GM23248 (cell line): ENCODE measurements around the gene ACACB. TPM values are rescaled to one million over a fixed set of nuclear protein-coding genes. Genes with fewer than 3 reads are reported as not detected.

ENCODE experiments used
- DNase-seq: peaks from one replicate; pipeline ENCODE4 v3.0.0-alpha.2; 2015
- H2AFZ ChIP-seq: fragments of 200-600 bp; sonication (generic); 2 replicates; pipeline ENCODE4 v1.6.1; 2016; ENCODE audit warnings: antibody characterized with exemption
- H3F3A ChIP-seq: fragments of 200-600 bp; sonication (generic); 2 replicates; pipeline ENCODE4 v1.6.1; 2016; ENCODE audit warnings: mild to moderate bottlenecking, antibody characterized with exemption, mixed run types; ENCODE audit not compliant: insufficient read depth
- H3K27ac ChIP-seq: fragments of 200-600 bp; sonication (generic); 2 replicates; pipeline ENCODE4 v1.5.1; 2016; ENCODE audit warnings: mild to moderate bottlenecking
- H3K27me3 ChIP-seq: fragments of 200-600 bp; sonication (generic); replicated peaks from 2 replicates; pipeline ENCODE4 v1.6.1; 2016; ENCODE audit warnings: mild to moderate bottlenecking; ENCODE audit not compliant: insufficient read depth
- H3K36me3 ChIP-seq: fragments of 200-600 bp; sonication (generic); 2 replicates; pipeline ENCODE4 v1.6.1; 2016; ENCODE audit warnings: low read depth, mild to moderate bottlenecking
- H3K4me1 ChIP-seq: fragments of 200-600 bp; sonication (generic); 2 replicates; pipeline ENCODE4 v1.6.1; 2016; ENCODE audit warnings: mild to moderate bottlenecking; ENCODE audit not compliant: insufficient read depth
- H3K4me2 ChIP-seq: fragments of 200-600 bp; sonication (generic); one replicate; pipeline ENCODE4 v1.6.1; 2016; ENCODE audit warnings: mild to moderate bottlenecking; ENCODE audit not compliant: unreplicated experiment
- H3K4me3 ChIP-seq: fragments of 200-600 bp; sonication (generic); 2 replicates; pipeline ENCODE4 v1.5.1; 2016; ENCODE audit warnings: mild to moderate bottlenecking
- H3K79me2 ChIP-seq: fragments of 200-600 bp; sonication (generic); 2 replicates; pipeline ENCODE4 v1.6.1; 2016; ENCODE audit warnings: mild to moderate bottlenecking; ENCODE audit not compliant: insufficient read depth
- H3K9ac ChIP-seq: fragments of 200-600 bp; sonication (generic); 2 replicates; pipeline ENCODE4 v1.6.1; 2016; ENCODE audit warnings: mild to moderate bottlenecking
- H3K9me2 ChIP-seq: fragments of 200-600 bp; sonication (generic); 2 replicates; pipeline ENCODE4 v1.6.1; 2016; ENCODE audit warnings: mixed run types, mild to moderate bottlenecking, moderate library complexity; ENCODE audit not compliant: insufficient read depth
- H3K9me3 ChIP-seq: fragments of 200-600 bp; sonication (generic); one replicate; pipeline ENCODE4 v1.6.1; 2017; ENCODE audit warnings: low read depth
- H4K20me1 ChIP-seq: fragments of 200-600 bp; sonication (generic); 2 replicates; pipeline ENCODE4 v1.6.0; 2016; ENCODE audit not compliant: insufficient read depth
- EZH2 ChIP-seq: fragments of 200-600 bp; sonication (generic); IDR thresholded peaks from 2 replicates; pipeline ENCODE4 v1.6.1; 2018; ENCODE audit warnings: antibody characterized with exemption, mild to moderate bottlenecking; ENCODE audit not compliant: insufficient read depth, poor library complexity, severe bottlenecking
- EZH2phosphoT487 ChIP-seq: fragments of 200-600 bp; sonication (generic); IDR thresholded peaks from 2 replicates; pipeline ENCODE4 v1.6.1; 2018; ENCODE audit warnings: antibody characterized with exemption, moderate library complexity, mild to moderate bottlenecking, low read depth; ENCODE audit not compliant: insufficient read depth
- WGBS, 2 experiments: methylation state at CpG; one replicate each; pipeline ENCODE4 v1.1.6; 2015 to 2017; ENCODE audit warnings: low lambda C conversion rate in 2 of 2, low coverage in 1 of 2; ENCODE audit errors: missing lambda C conversion rate in 2 of 2; 5-methylcytosine and 5-hydroxymethylcytosine counted together
- in situ Hi-C: fragments of 300-500 bp; cut with MboI; formaldehyde crosslinking; loops from 2 replicates; pipeline ENCODE4 v1.15.0; 2020
- polyA plus RNA-seq: library from polyadenylated mRNA; unstranded; fragments of >200 nt; fragmentation: Nextera tagmentation; extraction: Ambion mirVana; gene quantifications from 2 replicates; pipeline ENCODE4 v1.2.1, GENCODE V29; 2016
- total RNA-seq: library from RNA; depleted of rRNA; stranded (reverse); fragments of >200 nt; shearing (Covaris generic); gene quantifications from 2 replicates; pipeline ENCODE4 v1.2.3, GENCODE V29; 2014

The ACACB gene
- total and polyA plus RNA-seq, 2 experiments from 2014 or later, result 0.66 to 4.1 TPM

GRCh38 chr12:109281452-109281851, 165.1 kb downstream of the ACACB start:
- TF ChIP-seq EZH2phosphoT487, result no peak
- no peak for TF ChIP-seq EZH2
- H4K20me1 ChIP-seq, result no peaks in the 10 kb centered on the region
- H3K4me1 ChIP-seq, result no peaks in the 10 kb centered on the region
- 78 to 89% methylated on average over 9 to 16 of the region's 17 CpGs for WGBS, 2 experiments
- H3K27me3 ChIP-seq, result peaks cover 9% of the 10 kb centered on the region; the same call in 1 of the 2 replicates
- no peak overlapping the region for H2AFZ ChIP-seq
- no peak overlapping the region for H3K4me2 ChIP-seq
- no peak overlapping the region for H3K4me3 ChIP-seq
- no peak for DNase-seq
- H3K36me3 ChIP-seq, result no peaks in the 10 kb centered on the region
- no peaks in the 10 kb centered on the region for H3K79me2 ChIP-seq
- H3K9me3 ChIP-seq, result no peaks in the 10 kb centered on the region
- H3F3A ChIP-seq, result no peaks in the 10 kb centered on the region
- in situ Hi-C loops, result no loop called here
- no peak overlapping the region for H3K27ac ChIP-seq
- H3K9ac ChIP-seq, result no peak overlapping the region
- no peaks in the 10 kb centered on the region for H3K9me2 ChIP-seq

- H3K9me3 ChIP-seq, result no peaks in the 10 kb centered on the region
- in situ Hi-C loops, result no loop called here
- no peaks in the 10 kb centered on the region for H3K9me2 ChIP-seq
- H3K4me1 ChIP-seq, result no peaks in the 10 kb centered on the region
- H3K4me2 ChIP-seq, result no peak overlapping the region
- H3K27ac ChIP-seq, result no peak overlapping the region
- no peak overlapping the region for H2AFZ ChIP-seq
- no peak for DNase-seq
- 77 to 78% methylated on average over 17 to 20 of the region's 20 CpGs for WGBS, 2 experiments
- H3K4me3 ChIP-seq, result no peak overlapping the region
- H3K36me3 ChIP-seq, result no peaks in the 10 kb centered on the region
- no peak overlapping the region for H3K9ac ChIP-seq
- no peaks in the 10 kb centered on the region for H3F3A ChIP-seq
- H3K79me2 ChIP-seq, result no peaks in the 10 kb centered on the region
- TF ChIP-seq EZH2 (no peak), EZH2phosphoT487 (no peak)
- H4K20me1 ChIP-seq, result no peaks in the 10 kb centered on the region
- peaks cover 7% of the 10 kb centered on the region; the same call in 1 of the 2 replicates for H3K27me3 ChIP-seq
Observed at GRCh38 chr12:109284392-109284791, 168.0 kb downstream of the ACACB start.

- no peak for DNase-seq
- Histone ChIP-seq H3K9me2 (no peaks in the 10 kb centered on the region), H3K27me3 (peaks cover 7% of the 10 kb centered on the region; the same call in 1 of the 2 replicates), H3K79me2 (no peaks in the 10 kb centered on the region), H3K4me2 (no peak overlapping the region), H3K9me3 (no peaks in the 10 kb centered on the region), H3K4me1 (no peaks in the 10 kb centered on the region), H3K9ac (no peak overlapping the region), H3K27ac (no peak overlapping the region), H3K36me3 (no peaks in the 10 kb centered on the region), H4K20me1 (no peaks in the 10 kb centered on the region), H3K4me3 (no peak overlapping the region), H3F3A (no peaks in the 10 kb centered on the region), H2AFZ (no peak overlapping the region)
- TF ChIP-seq EZH2, result no peak
- TF ChIP-seq EZH2phosphoT487, result no peak
- in situ Hi-C loops, result no loop called here
Observed at GRCh38 chr12:109286252-109286651, 169.9 kb downstream of the ACACB start.

- no peak overlapping the region for H3K4me2 ChIP-seq
- in situ Hi-C loops, result no loop called here
- peaks cover 7% of the 10 kb centered on the region; the same call in 1 of the 2 replicates for H3K27me3 ChIP-seq
- H4K20me1 ChIP-seq, result no peaks in the 10 kb centered on the region
- no peaks in the 10 kb centered on the region for H3K79me2 ChIP-seq
- H3K9me3 ChIP-seq, result no peaks in the 10 kb centered on the region
- no peak overlapping the region for H3K27ac ChIP-seq
- H3K9ac ChIP-seq, result no peak overlapping the region
- H3K9me2 ChIP-seq, result no peaks in the 10 kb centered on the region
- 49 to 63% methylated on average over 4 of the region's 4 CpGs for WGBS, 2 experiments
- no peaks in the 10 kb centered on the region for H3K36me3 ChIP-seq
- no peak for DNase-seq
- no peak for TF ChIP-seq EZH2
- no peak for TF ChIP-seq EZH2phosphoT487
- H3K4me3 ChIP-seq, result no peak overlapping the region
- no peak overlapping the region for H2AFZ ChIP-seq
- H3K4me1 ChIP-seq, result no peaks in the 10 kb centered on the region
- no peaks in the 10 kb centered on the region for H3F3A ChIP-seq
Observed at GRCh38 chr12:109286652-109287051, 170.3 kb downstream of the ACACB start.

- H4K20me1 ChIP-seq, result no peaks in the 10 kb centered on the region
- no peak overlapping the region for H3K4me2 ChIP-seq
- no peaks in the 10 kb centered on the region for H3K9me3 ChIP-seq
- no peak overlapping the region for H3K27ac ChIP-seq
- no peak for DNase-seq
- TF ChIP-seq EZH2phosphoT487, result no peak
- no peak overlapping the region for H3K4me3 ChIP-seq
- in situ Hi-C loops, result no loop called here
- no peak overlapping the region for H2AFZ ChIP-seq
- no peaks in the 10 kb centered on the region for H3K9me2 ChIP-seq
- WGBS, 2 experiments, result 67 to 70% methylated on average over 7 of the region's 7 CpGs
- H3K79me2 ChIP-seq, result no peaks in the 10 kb centered on the region
- H3K4me1 ChIP-seq, result no peaks in the 10 kb centered on the region
- H3K27me3 ChIP-seq, result peaks cover 7% of the 10 kb centered on the region; the same call in 1 of the 2 replicates
- no peak overlapping the region for H3K9ac ChIP-seq
- H3K36me3 ChIP-seq, result no peaks in the 10 kb centered on the region
- no peaks in the 10 kb centered on the region for H3F3A ChIP-seq
Observed at GRCh38 chr12:109287181-109287580, 170.8 kb downstream of the ACACB start.
